Tibial artery (tissue), 4 donors: ENCODE measurements around the gene NME2.

Experiments
- DNase-seq, 2 donors: peaks; one replicate each; pipeline ENCODE4 v3.0.0-alpha.2; 2019
- H3K27ac ChIP-seq, 2 donors: fragments of 200-600 bp; sonication (generic) in 1 of 2; 1 replicate in 1 of 2; 2 replicates in 1 of 2; pipeline ENCODE4 v1.5.1; 2018 to 2019; ENCODE audit warnings: mild to moderate bottlenecking in 1 of 2
- H3K27me3 ChIP-seq, 2 donors: fragments of 200-600 bp; sonication (generic) in 1 of 2; one replicate each; pipeline versions ENCODE4 v1.5.1 to v1.6.0; 2016 to 2019
- H3K36me3 ChIP-seq, 3 donors: fragments of 200-600 bp; sonication (generic) in 2 of 3; one replicate each; pipeline ENCODE4 v1.5.1; 2016 to 2019; ENCODE audit warnings: mild to moderate bottlenecking in 2 of 3
- H3K4me1 ChIP-seq, 4 donors: fragments of 200-600 bp; sonication (generic) in 2 of 4; 1 replicate in 3 of 4; 2 replicates in 1 of 4; pipeline ENCODE4 v1.5.1; 2016 to 2019
- H3K4me3 ChIP-seq, 2 donors: fragments of 200-600 bp; sonication (generic) in 1 of 2; 1 replicate in 1 of 2; 2 replicates in 1 of 2; pipeline ENCODE4 v1.5.1; 2018 to 2019; ENCODE audit warnings: mild to moderate bottlenecking in 2 of 2
- H3K9me3 ChIP-seq, 3 donors: fragments of 200-600 bp; sonication (generic) in 1 of 3; one replicate each; pipeline ENCODE4 v1.5.1; 2016 to 2019
- intact Hi-C: fragments of 100-400 bp; cut with DNase I; formaldehyde crosslinking; loops from one replicate; pipeline ENCODE4 v1.15.0; 2023; ENCODE audit warnings: low total_unique reads
- TF ChIP-seq, protein P1 (sequence below), 2 experiments: fragments of 200-600 bp in 1 of 2; fragments of 450-650 bp in 1 of 2; IDR thresholded peaks; one replicate each; pipeline ENCODE4 v1.5.1; 2017 to 2019; ENCODE audit warnings: antibody characterized with exemption in 2 of 2, mild to moderate bottlenecking in 1 of 2, moderate library complexity in 1 of 2

NME2 gene

GRCh38 chr17:51166198-51166986 is at the start of gene NME2:
Gene NME2 (plus strand): TSS chr17:51166411. CDS start chr17:51166831, 420 bp downstream.
- intact Hi-C loops: loop anchor here (2.0 to 5.0 kb wide), 2 partner anchors 14 to 44 kb away; partner anchors contain the start of genes NME1 and SPAG9

DNA sequence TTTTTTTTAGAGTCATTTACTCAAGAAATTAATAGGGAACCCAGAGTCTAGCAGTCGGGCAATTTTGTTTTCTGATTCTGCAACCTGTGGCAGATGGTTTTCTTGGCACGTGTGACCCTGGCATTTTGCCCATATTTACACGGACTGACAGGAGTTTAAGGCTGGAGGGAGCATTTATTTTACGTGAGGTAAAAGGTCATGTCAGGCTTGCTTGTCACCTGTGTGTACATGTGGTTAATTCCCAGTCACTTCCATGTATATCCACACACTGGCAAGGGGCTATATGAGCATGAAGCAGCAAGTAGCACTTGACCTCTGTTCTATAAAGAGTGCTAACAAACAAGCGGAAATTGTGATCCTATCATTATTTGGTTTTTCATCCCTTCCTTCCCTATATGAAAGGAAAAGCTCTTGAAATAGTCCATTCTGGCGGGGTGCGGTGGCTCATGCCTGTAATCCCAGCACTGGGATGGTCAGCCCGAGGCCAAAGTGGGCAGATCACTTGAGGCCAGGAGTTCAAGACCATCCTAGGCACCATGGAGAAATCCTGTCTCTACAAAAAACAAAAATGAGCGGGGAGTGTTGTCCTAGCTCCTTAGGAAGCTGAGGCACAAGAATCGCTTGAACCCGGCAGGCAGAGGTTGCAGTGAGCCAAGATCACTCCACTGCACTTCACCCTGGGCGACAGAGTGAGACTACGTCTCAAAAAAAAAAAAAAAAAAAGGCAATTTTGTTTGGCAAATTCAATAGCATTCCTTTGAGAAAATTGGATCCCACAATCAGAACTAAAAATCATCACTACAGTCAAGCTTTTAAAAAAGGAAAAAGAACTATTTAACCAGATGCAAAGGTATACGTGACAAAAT is 47.6 kb upstream of the NME2 start:
- Histone ChIP-seq H3K27me3 (no peaks in the 10 kb centered on the region), H3K4me1 (peaks cover 0 to 63% (median 32%) of the 10 kb centered on the region in 4 donors), H3K9me3 (no peaks in the 10 kb centered on the region), H3K36me3 (no peaks in the 10 kb centered on the region), H3K27ac (peak overlapping the region; percentile 97 to 99), H3K4me3 (peak overlapping the region; percentile 86 to 98)
- TF ChIP-seq, protein P1, sequence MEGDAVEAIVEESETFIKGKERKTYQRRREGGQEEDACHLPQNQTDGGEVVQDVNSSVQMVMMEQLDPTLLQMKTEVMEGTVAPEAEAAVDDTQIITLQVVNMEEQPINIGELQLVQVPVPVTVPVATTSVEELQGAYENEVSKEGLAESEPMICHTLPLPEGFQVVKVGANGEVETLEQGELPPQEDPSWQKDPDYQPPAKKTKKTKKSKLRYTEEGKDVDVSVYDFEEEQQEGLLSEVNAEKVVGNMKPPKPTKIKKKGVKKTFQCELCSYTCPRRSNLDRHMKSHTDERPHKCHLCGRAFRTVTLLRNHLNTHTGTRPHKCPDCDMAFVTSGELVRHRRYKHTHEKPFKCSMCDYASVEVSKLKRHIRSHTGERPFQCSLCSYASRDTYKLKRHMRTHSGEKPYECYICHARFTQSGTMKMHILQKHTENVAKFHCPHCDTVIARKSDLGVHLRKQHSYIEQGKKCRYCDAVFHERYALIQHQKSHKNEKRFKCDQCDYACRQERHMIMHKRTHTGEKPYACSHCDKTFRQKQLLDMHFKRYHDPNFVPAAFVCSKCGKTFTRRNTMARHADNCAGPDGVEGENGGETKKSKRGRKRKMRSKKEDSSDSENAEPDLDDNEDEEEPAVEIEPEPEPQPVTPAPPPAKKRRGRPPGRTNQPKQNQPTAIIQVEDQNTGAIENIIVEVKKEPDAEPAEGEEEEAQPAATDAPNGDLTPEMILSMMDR (IDR thresholded peaks at IDR 0.05): no peak
- intact Hi-C loops: no loop called here
- DNase-seq: peak; percentile 39 to 53

More at GRCh38 chr17:51166198-51166986, at the start of gene NME2:
- no peaks in the 10 kb centered on the region for H3K9me3 ChIP-seq
- peaks cover 0 to 21% (median 15%) of the 10 kb centered on the region in 4 donors for H3K4me1 ChIP-seq
- peak within 1 kb of the TSS; percentile 88 to 98 for H3K27ac ChIP-seq
- H3K36me3 ChIP-seq: peaks cover 15 to 44% (median 37%) of the 10 kb centered on the region in 3 donors
- no peaks in the 10 kb centered on the region for H3K27me3 ChIP-seq
- DNase-seq: peak; percentile 91 to 95
- peak within 1 kb of the TSS; percentile 98 to 99 for H3K4me3 ChIP-seq
- TF ChIP-seq, protein P1 (IDR thresholded peaks at IDR 0.05): no peak

- intact Hi-C loops: loop anchor here (2.0 to 5.0 kb wide), 2 partner anchors 33 to 48 kb away; partner anchors contain the start of genes NME1 and NME2
- Histone ChIP-seq H3K9me3 (no peaks in the 10 kb centered on the region), H3K27ac (peak overlapping the region; percentile 97 to 99), H3K4me1 (peaks cover 0 to 54% (median 32%) of the 10 kb centered on the region in 4 donors), H3K4me3 (peak overlapping the region; percentile 86 to 98), H3K36me3 (no peaks in the 10 kb centered on the region), H3K27me3 (no peaks in the 10 kb centered on the region)
- TF ChIP-seq, protein P1 (IDR thresholded peaks at IDR 0.05): peak; percentile 26 to 36
- DNase-seq: peak; percentile 43 to 80
Observed at GRCh38 chr17:51119415-51120356, 46.5 kb upstream of the NME2 start.

GRCh38 chr17:51120357-51120738 is 45.9 kb upstream of the NME2 start:
- intact Hi-C loops: loop anchor here (2.0 to 5.0 kb wide), 2 partner anchors 32 to 47 kb away; partner anchors contain the start of genes NME1 and NME2
- DNase-seq: no peak
- H3K4me1 ChIP-seq: peaks cover 0 to 47% (median 32%) of the 10 kb centered on the region in 4 donors

More at GRCh38 chr17:51120357-51120738, 45.9 kb upstream of the NME2 start:
- TF ChIP-seq, protein P1 (IDR thresholded peaks at IDR 0.05): no peak
- Histone ChIP-seq H3K27me3 (no peaks in the 10 kb centered on the region), H3K4me3 (peak overlapping the region; percentile 86 to 98), H3K27ac (peak overlapping the region; percentile 97 to 99), H3K9me3 (no peaks in the 10 kb centered on the region), H3K36me3 (no peaks in the 10 kb centered on the region)
